ENCODE measurements around the gene ZNF574.

GRCh38 chr19:42090672-42091071 is 14.7 kb downstream of the ZNF574 start:
- TF ChIP-seq CTCF (IDR thresholded peaks at IDR 0.05; ENCODE audit: extremely low read depth in 1 of 2, insufficient read depth in 1 of 2, low read depth in 1 of 2, low read length in 2 of 2) (no peak), POLR2A (IDR thresholded peaks at IDR 0.05; ENCODE audit: low read depth, low read length) (no peak), MYC (IDR thresholded peaks at IDR 0.05; ENCODE audit: low read depth, low read length) (no peak), EZH2 (IDR thresholded peaks at IDR 0.05; ENCODE audit: borderline replicate concordance, low read depth, low read length, severe bottlenecking) (no peak), FOS (IDR thresholded peaks at IDR 0.05; ENCODE audit: borderline replicate concordance, insufficient read depth, low read length) (no peak), POLR2AphosphoS5 (IDR thresholded peaks at IDR 0.05; ENCODE audit: insufficient read depth, low read depth, low read length) (no peak), JUN (IDR thresholded peaks at IDR 0.05; ENCODE audit: borderline replicate concordance, insufficient read depth, insufficient read length, low read depth) (no peak)

All from endothelial cell of umbilical vein (primary cell).